ENCODE measurements around the gene YES1.

Gene YES1

GRCh38 chr18:845152-845819, 33.2 kb upstream of the YES1 start:
- FAIRE-seq (no peak), DNase-seq (ENCODE audit: insufficient read length, low spot score) (no peak)
- TF ChIP-seq CTCF (IDR thresholded peaks at IDR 0.05; ENCODE audit: insufficient read depth, missing control alignments): no peak

- DNase-seq (ENCODE audit: insufficient read length, low spot score): no peak
- TF ChIP-seq CTCF (IDR thresholded peaks at IDR 0.05; ENCODE audit: insufficient read depth, missing control alignments): no peak
- FAIRE-seq: no peak
Observed at GRCh38 chr18:841647-842370, 29.8 kb upstream of the YES1 start.

- TF ChIP-seq CTCF (IDR thresholded peaks at IDR 0.05; ENCODE audit: insufficient read depth, missing control alignments): no peak
- DNase-seq (ENCODE audit: insufficient read length, low spot score) (no peak), FAIRE-seq (no peak)
Observed at GRCh38 chr18:840516-840915, 28.5 kb upstream of the YES1 start.

- no peak for DNase-seq (ENCODE audit: insufficient read length, low spot score)
- no peak for TF ChIP-seq CTCF (IDR thresholded peaks at IDR 0.05; ENCODE audit: insufficient read depth, missing control alignments)
Observed at GRCh38 chr18:840023-840408, 28.0 kb upstream of the YES1 start.

GRCh38 chr18:839224-840022, 27.4 kb upstream of the YES1 start:
- TF ChIP-seq CTCF (IDR thresholded peaks at IDR 0.05; ENCODE audit: insufficient read depth, missing control alignments): peak; percentile 80
- DNase-seq (ENCODE audit: insufficient read length, low spot score) (peak; percentile 78), FAIRE-seq (peak; percentile 70)

More at GRCh38 chr18:840023-840408, 28.0 kb upstream of the YES1 start:
- FAIRE-seq: no peak

GRCh38 chr18:837922-838321, 25.9 kb upstream of the YES1 start:
- FAIRE-seq: no peak
- TF ChIP-seq CTCF (IDR thresholded peaks at IDR 0.05; ENCODE audit: insufficient read depth, missing control alignments): no peak
- no peak for DNase-seq (ENCODE audit: insufficient read length, low spot score)

All from D721Med (cell line).